Activated CD8-positive, alpha-beta memory T cell treated with anti-CD3 and anti-CD28 coated beads, Interleukin-2, amount 50 U/mL, for 24 hours (primary cell): ENCODE data around the gene TAS1R1.
A peak's percentile ranks its signal among the peaks of the same experiment; 100 is the strongest.
"Not testable (repeated sequence)": the region's sequence is repeated elsewhere in the genome, so short reads cannot be mapped to it uniquely, and the experiment has no call there.

Experiments used
- DNase-seq: peaks from one replicate; pipeline ENCODE4 v3.0.0-alpha.2; 2020; ENCODE audit errors: extremely low read depth

TAS1R1 gene

DNA sequence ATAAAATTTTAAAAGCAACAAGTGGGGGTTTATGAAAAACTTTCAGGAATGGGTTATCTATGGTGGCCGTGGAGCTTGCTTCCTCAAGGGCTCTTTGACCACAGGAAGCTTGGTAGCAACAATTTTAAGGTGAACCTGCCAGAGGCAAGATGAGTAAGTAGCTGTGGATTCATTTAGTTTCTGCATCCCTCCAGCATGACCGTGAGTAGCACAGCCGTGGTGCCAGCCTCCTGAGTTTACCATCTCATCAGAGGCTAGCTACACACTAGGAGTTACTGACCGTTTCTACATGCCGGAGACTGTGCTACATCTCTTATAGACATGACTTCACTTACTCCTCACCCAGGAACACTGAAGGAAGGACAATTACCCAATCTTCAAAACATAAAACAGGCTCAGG, 33.6 kb upstream of the TAS1R1 start:
- no peak for DNase-seq

DNA sequence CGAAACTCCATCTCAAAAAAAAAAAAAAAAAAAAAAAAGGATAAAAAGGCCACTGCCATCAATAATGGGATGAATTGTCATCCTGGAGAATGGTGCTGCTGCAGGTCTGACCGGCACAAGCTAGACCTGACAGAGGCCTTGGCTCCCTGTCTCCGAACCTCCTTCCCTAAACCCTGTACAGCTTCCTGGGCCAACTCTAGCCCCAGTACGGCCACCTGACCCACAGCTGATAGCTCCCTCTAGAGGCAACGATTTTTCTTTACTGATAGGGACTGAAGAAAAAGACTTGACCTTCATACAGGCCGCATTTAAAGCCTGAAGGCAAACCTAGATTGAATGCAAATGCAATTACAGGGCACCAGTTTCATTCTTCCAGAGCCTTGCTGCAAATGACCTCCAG, 31.5 kb upstream of the TAS1R1 start:
- DNase-seq = no peak

DNA sequence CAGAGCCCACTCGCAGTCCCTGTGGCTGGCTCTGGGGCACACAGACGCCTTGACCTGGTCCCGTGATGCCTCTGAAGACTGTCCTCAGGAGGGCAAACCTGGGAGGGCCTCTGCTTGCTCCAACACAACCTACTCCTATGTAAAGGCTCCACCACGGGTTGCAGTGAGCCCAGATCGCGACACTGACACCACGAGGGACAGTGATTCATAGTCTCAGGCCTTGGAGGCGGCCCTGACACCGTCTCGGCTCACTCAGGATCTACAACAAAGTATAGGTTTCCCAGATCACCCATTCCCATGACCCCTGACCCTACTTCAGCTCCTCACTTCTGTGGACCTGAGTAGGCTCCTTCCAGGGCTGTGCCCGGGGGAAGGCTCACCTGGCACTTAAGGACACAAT, 28.8 kb upstream of the TAS1R1 start:
- DNase-seq = no peak

DNA sequence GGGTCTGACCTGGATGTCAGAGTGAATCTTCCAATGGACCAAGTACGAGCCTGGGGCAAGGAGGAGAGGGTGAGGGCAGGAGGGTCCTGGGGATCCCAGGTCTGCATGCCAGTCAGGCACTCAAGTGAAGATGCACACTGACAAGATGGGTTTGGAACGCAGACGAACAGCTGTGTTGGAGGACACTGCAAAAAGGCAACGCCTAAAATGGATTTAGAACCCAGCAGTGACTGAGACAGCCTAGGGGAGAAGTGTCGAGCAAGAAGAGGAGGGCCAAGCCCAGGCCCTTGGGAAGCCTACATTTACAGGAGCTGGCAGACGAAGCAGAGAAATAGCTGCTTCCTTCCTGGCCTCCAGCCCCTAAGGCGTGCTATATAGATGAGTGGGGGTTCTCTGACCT, 26.6 kb upstream of the TAS1R1 start:
- DNase-seq = no peak

DNA sequence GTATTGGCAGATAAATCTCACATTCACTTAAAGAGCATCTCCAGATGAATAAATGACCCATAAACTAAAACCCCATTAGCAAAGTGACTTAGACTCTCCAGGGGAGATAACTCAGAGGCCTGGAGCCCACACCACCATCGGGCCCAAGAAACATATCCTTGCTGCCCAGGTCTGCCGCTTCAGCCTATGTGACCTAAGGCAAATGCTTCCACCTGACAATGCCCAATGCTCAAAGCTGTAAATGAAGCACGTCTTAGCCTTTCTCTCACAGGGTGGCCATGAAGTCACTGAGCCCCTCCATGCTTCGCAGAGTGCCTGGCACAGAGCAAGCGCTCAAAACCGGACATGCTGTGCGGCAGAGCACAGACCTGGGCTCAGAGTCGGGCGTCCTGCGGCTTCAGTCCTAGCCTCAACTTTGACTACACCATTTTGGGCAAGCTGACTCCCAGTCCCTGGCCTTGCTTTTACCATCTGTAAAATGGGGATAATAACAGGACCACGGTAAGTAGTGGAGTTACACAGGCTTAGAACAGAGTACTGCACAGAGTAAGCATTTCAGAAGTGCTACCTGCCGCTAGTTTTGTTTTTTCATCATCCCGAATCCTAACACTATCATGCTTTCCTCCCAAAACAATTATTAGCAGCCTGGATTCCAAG, 24.5 kb upstream of the TAS1R1 start:
- DNase-seq = no peak

DNA sequence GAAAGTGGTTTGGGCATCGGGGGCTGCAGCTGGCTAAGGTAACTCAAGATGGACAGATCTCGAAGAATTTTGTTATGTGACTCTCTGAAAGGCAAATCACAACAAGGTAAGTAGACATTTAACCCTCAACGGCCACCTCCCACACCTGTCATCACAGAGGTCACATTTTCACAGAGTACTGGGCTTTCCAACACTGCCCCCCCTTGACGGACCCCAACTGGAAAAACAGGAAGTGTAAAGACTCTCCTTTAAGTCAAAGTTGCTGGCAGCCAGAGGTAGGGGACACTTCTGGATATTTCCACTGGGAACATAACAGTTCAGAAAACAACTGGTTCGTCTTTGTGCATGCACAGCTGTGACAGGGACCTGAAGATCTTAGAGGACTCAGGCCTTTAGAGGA, 23.1 kb upstream of the TAS1R1 start:
- no peak for DNase-seq

DNA sequence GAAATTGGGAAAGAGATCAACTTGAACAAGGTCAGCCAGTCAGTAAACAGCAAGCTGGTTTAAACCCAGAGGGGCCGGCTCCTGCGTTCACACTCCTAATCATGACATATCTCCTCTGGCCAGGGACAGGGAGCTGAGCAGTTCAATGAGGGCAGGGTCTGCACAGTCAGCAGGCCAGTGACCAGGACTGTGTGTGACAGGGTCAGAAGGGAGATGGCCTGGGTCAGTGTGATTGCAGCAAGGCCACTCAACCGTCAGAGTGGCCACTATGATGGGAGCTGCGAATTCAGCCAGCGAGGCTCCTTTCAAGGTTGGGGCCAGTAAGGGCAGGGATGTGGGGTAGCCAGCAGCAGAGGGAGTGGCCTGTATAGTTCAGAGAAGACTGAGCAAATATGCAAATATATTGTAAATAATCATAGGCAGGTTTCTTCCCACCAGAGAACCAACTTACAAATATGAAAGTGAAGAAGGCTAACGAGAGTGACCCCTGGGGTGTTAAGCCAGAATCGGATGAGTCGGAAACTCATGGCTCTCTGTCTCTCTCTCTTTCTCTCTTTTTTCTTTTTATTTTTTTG, 20.8 kb upstream of the TAS1R1 start:
- no peak for DNase-seq

DNA sequence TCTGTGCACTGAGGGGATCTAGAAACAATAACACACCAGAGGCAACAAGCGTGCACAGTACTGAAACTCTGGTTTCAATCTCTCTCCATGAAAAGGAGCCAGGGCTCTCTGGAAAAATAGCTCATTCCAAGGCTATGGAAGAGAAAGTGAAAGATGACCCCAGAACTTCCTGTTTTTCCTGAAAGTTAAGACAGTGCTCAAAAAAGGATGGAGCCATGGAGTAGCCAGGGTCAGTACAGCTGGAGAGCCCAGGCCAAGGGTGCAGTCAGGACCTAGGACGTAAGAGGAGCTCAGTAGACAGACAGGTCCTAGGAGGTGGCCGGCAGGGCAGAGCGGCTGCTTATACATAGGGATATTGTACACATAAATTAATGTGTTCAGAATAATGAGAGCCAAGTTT, 19.9 kb upstream of the TAS1R1 start:
- no peak for DNase-seq

DNA sequence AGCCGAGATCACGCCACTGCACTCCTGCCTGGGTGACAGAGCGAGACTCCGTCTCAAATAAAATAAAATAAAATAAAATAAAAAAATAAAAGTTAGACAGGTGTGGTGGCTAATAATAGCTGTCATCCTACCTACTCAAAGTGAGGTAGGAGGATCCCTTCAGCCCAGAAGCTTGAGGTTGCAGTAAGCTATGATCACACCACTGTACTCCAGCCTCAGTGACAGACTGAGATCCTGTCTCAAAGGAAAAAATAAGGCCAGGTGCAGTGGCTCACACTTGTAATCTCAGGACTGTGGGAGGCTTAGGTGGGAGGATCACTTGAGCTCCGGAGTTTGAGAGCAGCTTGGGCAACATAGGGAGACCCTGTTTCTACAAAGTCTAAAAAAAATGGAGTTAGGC, 18.8 kb upstream of the TAS1R1 start:
- DNase-seq = no peak

DNA sequence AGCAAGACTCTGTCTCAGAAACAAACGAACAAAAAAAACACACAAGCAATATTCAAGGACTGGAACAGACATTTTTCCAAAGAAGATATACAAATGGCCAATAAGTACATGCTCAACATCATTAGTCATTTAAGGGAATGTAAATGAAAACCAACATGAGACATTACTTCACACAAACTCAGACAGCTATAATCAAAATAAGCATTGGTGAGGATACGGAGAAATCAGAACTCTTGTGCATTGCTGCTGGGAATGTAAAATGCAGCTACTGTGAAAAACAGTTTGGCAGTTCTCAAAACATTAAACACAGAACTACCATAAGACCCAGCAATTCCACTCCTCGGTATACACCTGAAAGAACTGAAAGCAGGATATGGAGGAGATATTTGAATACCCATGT, 16.2 kb upstream of the TAS1R1 start:
- DNase-seq = no peak

DNA sequence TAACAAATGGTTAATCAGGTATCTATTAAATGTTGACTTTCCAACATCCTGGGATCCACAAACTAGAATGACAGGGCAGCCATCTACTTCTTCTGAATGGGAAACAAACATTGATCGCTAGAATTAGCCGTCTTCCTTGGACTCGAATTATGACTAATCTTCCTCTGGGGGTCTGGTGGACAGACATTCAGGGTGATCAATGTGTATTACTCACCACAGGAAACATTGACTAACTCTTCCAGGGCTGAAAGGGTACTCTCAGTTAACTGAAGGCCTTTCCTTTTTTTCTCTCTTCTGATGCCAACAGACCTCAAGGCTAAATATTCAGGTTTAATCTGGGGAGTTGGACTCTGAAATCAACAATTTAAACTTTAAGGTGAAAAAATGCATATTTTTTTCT, 10.3 kb upstream of the TAS1R1 start:
- DNase-seq = no peak

DNA sequence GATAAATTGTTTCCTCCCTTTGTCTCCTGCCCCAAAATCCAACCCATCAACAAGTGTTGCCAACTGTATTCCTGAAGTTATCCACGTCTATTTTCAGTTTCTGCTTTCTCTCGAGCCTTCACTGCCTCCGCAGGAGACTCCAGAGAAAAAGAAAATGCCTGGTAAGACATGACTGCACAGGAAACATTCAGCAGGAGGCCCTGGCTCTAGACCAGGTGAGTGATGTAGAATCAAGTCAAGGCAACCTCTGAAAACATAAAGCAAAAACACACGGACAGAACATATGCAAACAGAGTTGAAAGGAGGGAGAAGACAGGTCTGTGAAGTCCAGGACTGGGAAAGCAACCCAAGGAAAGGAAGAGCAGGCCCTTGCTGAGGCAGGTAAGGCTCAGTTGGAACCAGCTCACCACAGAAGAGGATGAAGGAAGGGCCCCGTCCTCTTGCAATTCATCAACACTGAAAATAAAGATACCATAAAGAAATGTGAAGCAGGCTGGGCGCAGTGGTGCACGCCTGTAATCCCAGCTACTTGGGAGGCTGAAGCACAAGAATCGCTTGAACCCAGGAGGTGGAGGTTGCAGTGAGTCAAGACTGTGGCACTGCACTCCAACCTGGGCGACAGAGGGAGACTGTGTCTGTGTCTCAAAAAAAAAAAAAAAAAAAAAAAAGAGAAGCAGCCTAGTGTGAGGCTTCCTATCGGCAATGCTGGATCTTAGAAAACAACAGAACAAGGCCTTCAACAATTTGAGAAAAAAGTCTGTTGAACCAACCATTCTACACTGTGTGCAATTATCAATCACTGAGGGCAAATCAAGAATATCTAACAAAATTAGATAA, 9.6 kb upstream of the TAS1R1 start:
- no peak for DNase-seq

DNA sequence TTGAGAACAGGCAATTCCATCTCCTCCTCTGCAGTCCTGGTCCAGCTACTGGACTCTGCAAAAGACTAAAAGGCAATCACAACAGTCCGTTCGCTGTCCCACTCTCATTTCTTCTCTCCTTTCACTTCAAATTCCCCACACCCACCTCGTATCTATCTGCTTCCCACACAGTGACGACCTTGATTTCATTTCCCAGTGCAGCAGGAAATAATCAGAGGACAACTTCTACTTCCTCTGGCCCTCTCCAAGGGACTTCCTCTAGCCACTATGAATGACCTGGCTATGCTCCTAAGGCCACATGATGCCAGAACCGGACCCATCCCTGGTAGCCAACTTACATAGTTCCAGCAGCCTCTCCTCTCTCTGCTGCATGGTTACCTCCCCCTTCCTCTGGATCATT, 8.8 kb upstream of the TAS1R1 start:
- DNase-seq = no peak

DNA sequence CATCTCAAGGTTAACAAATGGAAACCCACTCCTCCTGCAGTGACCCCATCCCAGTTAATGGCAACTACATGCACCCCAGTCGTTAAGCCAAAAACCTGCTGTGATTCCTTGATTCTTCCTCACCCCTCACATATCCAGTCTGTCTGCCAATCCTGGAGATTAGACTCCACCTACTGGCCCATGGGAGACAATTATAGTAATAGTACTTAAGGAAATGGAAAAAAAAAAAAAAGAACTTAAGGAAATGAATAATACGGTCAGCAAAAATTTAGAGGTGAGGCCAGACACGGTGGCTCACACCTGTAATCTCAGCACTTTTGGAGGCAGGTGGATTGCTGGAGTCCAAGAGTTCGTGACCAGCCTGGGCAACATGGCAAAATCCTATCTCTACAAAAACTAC, 7.8 kb upstream of the TAS1R1 start:
- no peak for DNase-seq

DNA sequence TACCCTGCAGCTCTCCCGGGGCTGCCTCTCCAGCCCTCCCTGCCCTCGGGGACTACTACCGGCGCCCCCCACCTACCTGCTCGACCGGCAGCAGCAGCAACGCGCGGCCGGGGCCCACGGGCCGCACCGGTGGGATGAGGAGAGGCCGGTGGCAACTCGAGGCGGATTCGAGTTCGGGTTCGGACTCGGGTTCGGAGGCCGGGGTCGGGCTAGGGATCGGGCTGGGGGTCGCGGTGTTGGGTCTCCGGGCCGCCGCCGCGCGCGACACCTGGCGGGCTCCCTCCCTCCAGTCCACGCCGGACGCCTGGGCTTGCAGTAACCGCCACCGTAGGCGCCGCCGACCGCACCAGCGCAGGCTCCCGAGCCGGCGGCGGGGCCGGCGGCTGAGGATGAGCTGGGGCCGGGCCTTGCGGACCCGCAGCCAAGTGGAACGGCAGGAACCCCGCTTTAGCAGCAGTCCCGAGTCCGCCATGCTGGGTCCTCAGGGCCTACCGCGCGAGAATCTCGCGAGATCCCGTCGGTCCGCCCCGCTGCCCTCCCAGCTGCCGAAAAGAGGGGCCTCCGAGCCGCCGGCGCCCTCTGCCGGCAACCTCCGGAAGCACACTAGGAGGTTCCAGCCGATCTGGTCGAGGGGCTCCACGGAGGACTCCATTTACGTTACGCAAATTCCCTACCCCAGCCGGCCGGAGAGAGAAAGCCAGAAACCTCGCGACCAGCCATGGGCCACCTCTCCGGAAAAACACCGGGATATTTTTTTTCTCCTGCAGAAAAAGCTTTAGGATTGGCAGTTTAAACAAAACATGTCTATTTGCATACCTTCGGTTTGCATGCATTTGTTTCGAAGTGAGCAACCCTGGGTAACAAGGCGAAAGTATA, 838 bp upstream of the TAS1R1 start, which contains the start of gene NOL9:
Gene NOL9 (minus strand): TSS at position 483 of the 876 bp plus-strand sequence. CDS start 11 bp downstream, at position 472.
- DNase-seq = peak; percentile 84

DNA sequence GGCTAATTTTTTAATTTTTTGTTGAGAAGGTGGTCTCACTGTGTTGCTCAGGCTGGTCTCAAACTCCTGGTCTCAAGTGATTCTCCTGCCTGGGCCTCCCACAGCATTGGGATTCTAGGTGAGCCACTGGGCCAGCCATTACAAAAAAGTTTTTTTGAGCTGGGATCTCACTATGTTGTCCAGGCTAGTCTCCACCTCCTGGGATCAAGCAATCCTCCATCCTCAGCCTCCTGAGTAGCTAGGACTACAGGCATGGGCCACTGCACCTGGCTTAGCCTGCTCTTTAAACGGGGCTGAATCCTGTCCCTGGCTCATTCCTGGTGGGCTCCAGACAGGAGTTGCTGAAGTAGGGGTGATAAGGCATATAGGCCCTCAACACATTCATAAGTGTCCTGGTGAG, 2.5 kb downstream of the TAS1R1 start:
- no peak for DNase-seq

DNA sequence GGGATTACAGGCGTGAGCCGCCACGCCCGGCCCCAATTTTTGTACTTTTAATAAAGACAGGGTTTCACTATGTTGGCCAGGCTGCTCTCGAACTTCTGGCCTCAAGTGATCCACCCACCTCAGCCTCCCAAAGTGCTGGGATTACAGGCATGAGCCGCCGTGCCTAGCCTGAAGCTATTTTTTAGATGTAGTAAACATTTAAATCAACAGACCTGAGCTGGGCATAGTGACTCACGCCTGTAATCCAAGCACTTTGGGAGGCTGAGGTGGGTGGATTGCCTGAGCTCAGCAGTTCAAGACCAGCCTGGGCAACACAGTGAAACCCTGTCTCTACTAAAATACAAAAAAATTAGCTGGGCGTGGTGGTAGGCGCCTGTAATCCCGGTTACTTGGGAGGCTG, 4.1 kb downstream of the TAS1R1 start:
- not testable (repeated sequence) for DNase-seq

DNA sequence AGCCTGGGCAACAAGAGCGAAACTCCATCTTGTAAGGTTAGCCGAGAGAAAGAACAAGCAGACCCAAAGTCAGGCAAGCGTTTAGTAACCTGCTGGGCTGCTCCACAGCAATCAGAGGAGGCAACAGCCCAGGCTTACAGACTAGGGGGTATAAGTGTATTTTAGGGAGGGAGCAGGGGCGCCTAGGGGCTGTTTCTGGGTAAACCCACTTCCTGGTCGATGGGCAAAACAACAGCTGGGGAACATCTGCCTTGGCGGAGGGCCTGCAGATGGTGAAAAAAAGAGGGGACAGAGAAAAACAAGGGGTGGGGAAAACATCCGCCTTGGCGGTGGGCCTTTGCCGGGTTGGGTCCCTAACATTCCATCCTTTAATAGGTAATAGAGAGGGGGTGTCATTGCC, 5.2 kb downstream of the TAS1R1 start:
- no peak for DNase-seq

DNA sequence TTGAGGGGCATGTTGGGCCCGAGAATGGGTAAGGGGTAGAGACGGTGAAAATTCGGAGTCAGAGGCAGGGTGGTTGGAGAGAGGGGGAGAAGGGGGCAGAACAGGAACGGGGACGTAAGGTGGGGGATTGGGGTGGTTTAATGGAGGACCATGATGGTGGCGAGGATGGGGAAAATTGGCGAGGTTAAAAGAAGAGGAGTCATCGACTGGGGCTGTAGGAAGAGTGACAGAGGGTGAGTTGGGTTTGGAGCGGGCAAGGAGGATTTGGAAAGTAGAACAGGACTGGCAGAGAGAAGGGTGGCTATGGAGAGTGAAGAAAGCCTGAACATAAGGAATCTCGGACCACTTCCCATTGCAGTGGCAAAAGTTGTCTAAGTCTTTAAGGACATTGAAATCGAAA, 13.9 kb downstream of the TAS1R1 start:
- no peak for DNase-seq

DNA sequence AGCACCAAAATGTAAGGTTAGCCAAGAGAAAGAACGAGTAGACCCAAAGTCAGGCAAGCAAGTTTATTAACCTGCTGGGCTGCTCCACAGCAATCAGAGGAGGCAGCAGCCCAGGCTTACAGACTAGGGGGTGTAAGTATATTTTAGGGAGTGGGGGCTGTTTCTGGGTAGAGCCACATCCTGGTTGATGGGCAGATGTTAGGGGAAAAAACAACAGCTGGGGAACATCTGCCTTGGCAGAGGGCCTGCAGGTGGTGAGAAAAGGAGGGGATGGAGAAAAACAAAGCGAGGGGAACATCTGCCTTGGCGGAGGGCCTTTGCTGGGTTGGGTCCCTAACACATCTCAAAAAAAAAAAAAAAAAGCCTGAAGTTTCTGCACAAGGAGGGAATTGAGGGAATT, 15.0 kb downstream of the TAS1R1 start:
- no peak for DNase-seq

DNA sequence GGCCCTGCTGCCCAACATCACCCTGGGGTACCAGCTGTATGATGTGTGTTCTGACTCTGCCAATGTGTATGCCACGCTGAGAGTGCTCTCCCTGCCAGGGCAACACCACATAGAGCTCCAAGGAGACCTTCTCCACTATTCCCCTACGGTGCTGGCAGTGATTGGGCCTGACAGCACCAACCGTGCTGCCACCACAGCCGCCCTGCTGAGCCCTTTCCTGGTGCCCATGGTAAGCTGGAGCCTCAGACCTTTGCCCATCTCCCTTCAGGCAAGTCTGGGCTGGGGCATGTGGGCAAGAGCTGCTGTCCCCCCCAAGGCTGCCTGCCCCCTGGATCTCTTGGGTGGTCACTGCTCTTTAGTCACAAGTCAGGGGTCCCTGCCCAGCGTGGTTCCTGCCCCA, 15.9 kb downstream of the TAS1R1 start:
- no peak for DNase-seq
